Neural progenitor cell (in vitro differentiated cells): ENCODE results near the gene TNP1. TPM values are rescaled to one million over a fixed set of nuclear protein-coding genes. Genes with fewer than 3 reads are reported as not detected.

ENCODE experiments used
- DNase-seq: peaks from one replicate; pipeline ENCODE4 v3.0.0-alpha.2; 2016; ENCODE audit warnings: low spot score
- H2AFZ ChIP-seq: fragments of 200-600 bp; sonication (generic); replicated peaks from 2 replicates; pipeline ENCODE4 v1.6.1; 2016; ENCODE audit warnings: antibody characterized with exemption
- H3F3A ChIP-seq: fragments of 200-600 bp; sonication (generic); 2 replicates; pipeline ENCODE4 v1.6.1; 2016; ENCODE audit warnings: antibody characterized with exemption, low read depth
- H3K27ac ChIP-seq: fragments of 200-600 bp; sonication (generic); 2 replicates; pipeline ENCODE4 v1.5.1; 2016; ENCODE audit warnings: mild to moderate bottlenecking
- H3K27me3 ChIP-seq: fragments of 200-600 bp; sonication (generic); 2 replicates; pipeline ENCODE4 v1.6.1; 2016; ENCODE audit warnings: mild to moderate bottlenecking, moderate library complexity
- H3K36me3 ChIP-seq: fragments of 200-600 bp; sonication (generic); 2 replicates; pipeline ENCODE4 v1.5.1; 2016
- H3K4me1 ChIP-seq: fragments of 200-600 bp; sonication (generic); 2 replicates; pipeline ENCODE4 v1.6.1; 2016; ENCODE audit warnings: mixed run types
- H3K4me2 ChIP-seq: fragments of 200-600 bp; sonication (generic); 2 replicates; pipeline ENCODE4 v1.6.1; 2016
- H3K4me3 ChIP-seq: fragments of 200-600 bp; sonication (generic); 2 replicates; pipeline ENCODE4 v1.5.1; 2016
- H3K79me2 ChIP-seq: fragments of 200-600 bp; sonication (generic); 2 replicates; pipeline ENCODE4 v1.6.1; 2016; ENCODE audit warnings: low read depth
- H3K9ac ChIP-seq: fragments of 200-600 bp; sonication (generic); 2 replicates; pipeline ENCODE4 v1.6.1; 2016
- H3K9me3 ChIP-seq: fragments of 200-600 bp; sonication (generic); 2 replicates; pipeline ENCODE4 v1.5.1; 2016; ENCODE audit warnings: low read depth
- H4K20me1 ChIP-seq: fragments of 200-600 bp; sonication (generic); 2 replicates; pipeline ENCODE4 v1.6.1; 2016; ENCODE audit warnings: low read depth
- H3K27ac Mint-ChIP-seq: 3 replicates; pipeline ENCODE4 v1.8.0; 2021; ENCODE audit warnings: mixed read lengths
- H3K27me3 Mint-ChIP-seq: 2 replicates; pipeline ENCODE4 v1.8.0; 2022; ENCODE audit warnings: low read depth, mild to moderate bottlenecking, inconsistent platforms, moderate library complexity, mixed read lengths; ENCODE audit not compliant: insufficient read depth
- H3K36me3 Mint-ChIP-seq: 3 replicates; pipeline ENCODE4 v1.8.0; 2021; ENCODE audit warnings: mixed read lengths
- H3K4me1 Mint-ChIP-seq: 3 replicates; pipeline ENCODE4 v1.8.0; 2021; ENCODE audit warnings: mixed read lengths
- H3K4me3 Mint-ChIP-seq: 3 replicates; pipeline ENCODE4 v1.8.0; 2021; ENCODE audit warnings: mild to moderate bottlenecking, moderate library complexity, mixed read lengths
- H3K9me3 Mint-ChIP-seq: 3 replicates; pipeline ENCODE4 v1.8.0; 2020; ENCODE audit warnings: mixed read lengths
- EZH2 ChIP-seq: fragments of 200-600 bp; sonication (generic); IDR thresholded peaks from 2 replicates; pipeline ENCODE4 v1.6.1; 2017; ENCODE audit warnings: antibody characterized with exemption, mild to moderate bottlenecking, moderate library complexity
- EZH2phosphoT487 ChIP-seq: fragments of 200-600 bp; sonication (generic); IDR thresholded peaks from 2 replicates; pipeline ENCODE4 v1.6.1; 2017; ENCODE audit warnings: antibody characterized with exemption
- total RNA-seq: library from RNA; depleted of rRNA; stranded (reverse); fragments of >200 nt; gene quantifications from 2 replicates; pipeline ENCODE4 v1.2.3, GENCODE V29; 2015; ENCODE audit warnings: low replicate concordance
- TF ChIP-seq, protein P1 (sequence below): fragments of 200-600 bp; sonication (generic); IDR thresholded peaks from 2 replicates; pipeline ENCODE4 v1.5.1; 2017; ENCODE audit warnings: antibody characterized with exemption, mild to moderate bottlenecking

The TNP1 gene
- total RNA-seq, 1 donor from 2014 or later = not detected

DNA sequence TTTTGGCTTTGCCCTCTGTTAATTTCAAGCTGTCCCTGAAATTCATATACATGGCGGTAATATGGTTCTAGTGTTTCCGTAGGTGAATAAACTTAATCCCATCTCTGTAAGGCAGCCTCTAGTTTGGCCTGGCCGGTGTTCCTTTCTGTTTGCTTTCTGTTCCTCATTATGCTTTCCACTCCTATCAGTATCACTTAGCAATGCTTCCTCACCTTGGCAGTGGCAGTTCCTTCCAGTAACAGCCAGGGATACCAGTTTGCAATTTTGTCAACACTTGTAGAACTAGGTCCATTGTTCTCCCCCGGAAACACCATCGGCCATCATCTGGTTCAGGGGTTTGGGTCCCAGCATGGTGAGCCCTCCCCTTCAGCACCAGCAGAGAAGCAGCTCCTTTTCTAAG lies 18.2 kb upstream of the TNP1 start:
- Histone ChIP-seq H3K36me3 (no peaks in the 10 kb centered on the region), H3K79me2 (no peaks in the 10 kb centered on the region), H4K20me1 (no peaks in the 10 kb centered on the region), H3K4me3 (no peak overlapping the region), H3F3A (no peaks in the 10 kb centered on the region), H3K9me3 (no peaks in the 10 kb centered on the region), H2AFZ (no peak overlapping the region), H3K27me3 (no peaks in the 10 kb centered on the region), H3K27ac (no peak overlapping the region), H3K4me2 (no peak overlapping the region), H3K4me1 (no peaks in the 10 kb centered on the region), H3K9ac (no peak overlapping the region)
- Mint-ChIP-seq H3K27me3 (peaks cover 10% of the 10 kb centered on the region), H3K4me3 (no peak overlapping the region), H3K9me3 (peaks cover 7% of the 10 kb centered on the region), H3K36me3 (no peaks in the 10 kb centered on the region), H3K27ac (no peak overlapping the region), H3K4me1 (peaks cover 2% of the 10 kb centered on the region)
- TF ChIP-seq EZH2 (no peak), EZH2phosphoT487 (no peak)
- TF ChIP-seq, protein P1, sequence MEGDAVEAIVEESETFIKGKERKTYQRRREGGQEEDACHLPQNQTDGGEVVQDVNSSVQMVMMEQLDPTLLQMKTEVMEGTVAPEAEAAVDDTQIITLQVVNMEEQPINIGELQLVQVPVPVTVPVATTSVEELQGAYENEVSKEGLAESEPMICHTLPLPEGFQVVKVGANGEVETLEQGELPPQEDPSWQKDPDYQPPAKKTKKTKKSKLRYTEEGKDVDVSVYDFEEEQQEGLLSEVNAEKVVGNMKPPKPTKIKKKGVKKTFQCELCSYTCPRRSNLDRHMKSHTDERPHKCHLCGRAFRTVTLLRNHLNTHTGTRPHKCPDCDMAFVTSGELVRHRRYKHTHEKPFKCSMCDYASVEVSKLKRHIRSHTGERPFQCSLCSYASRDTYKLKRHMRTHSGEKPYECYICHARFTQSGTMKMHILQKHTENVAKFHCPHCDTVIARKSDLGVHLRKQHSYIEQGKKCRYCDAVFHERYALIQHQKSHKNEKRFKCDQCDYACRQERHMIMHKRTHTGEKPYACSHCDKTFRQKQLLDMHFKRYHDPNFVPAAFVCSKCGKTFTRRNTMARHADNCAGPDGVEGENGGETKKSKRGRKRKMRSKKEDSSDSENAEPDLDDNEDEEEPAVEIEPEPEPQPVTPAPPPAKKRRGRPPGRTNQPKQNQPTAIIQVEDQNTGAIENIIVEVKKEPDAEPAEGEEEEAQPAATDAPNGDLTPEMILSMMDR = no peak
- no peak for DNase-seq

DNA sequence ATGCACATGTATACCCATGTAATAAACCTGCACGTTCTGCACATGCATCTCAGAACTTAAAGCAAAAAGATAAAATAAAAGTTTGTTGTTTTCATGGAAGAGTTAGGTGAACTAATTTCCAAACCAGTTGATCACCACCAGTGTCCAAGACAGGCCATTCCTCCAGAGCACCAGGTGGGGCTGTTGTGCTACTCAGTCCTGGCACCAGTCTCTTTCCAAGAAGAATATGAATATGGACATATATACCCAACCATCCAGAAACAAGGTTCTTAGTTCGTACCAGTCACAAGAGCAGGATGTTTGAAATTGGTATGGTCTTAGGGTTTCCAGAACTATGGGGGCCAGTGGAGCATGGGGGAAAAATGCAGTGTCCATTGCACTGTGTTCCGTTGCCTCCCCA lies 17.2 kb upstream of the TNP1 start:
- Mint-ChIP-seq H3K9me3 (peaks cover 6% of the 10 kb centered on the region), H3K4me1 (peaks cover 2% of the 10 kb centered on the region), H3K36me3 (no peaks in the 10 kb centered on the region), H3K27ac (no peak overlapping the region), H3K4me3 (no peak overlapping the region), H3K27me3 (peaks cover 10% of the 10 kb centered on the region)
- DNase-seq = no peak
- no peak overlapping the region for H3K4me3 ChIP-seq
- H3K4me2 ChIP-seq = no peak overlapping the region
- no peaks in the 10 kb centered on the region for H3K27me3 ChIP-seq
- H2AFZ ChIP-seq = no peak overlapping the region
- no peaks in the 10 kb centered on the region for H3K36me3 ChIP-seq
- no peaks in the 10 kb centered on the region for H3K4me1 ChIP-seq
- no peak overlapping the region for H3K27ac ChIP-seq
- no peak for TF ChIP-seq EZH2phosphoT487
- TF ChIP-seq, protein P1 = no peak
- no peak for TF ChIP-seq EZH2
- no peaks in the 10 kb centered on the region for H3K9me3 ChIP-seq
- H3F3A ChIP-seq = no peaks in the 10 kb centered on the region
- H3K79me2 ChIP-seq = no peaks in the 10 kb centered on the region
- H3K9ac ChIP-seq = no peak overlapping the region
- no peaks in the 10 kb centered on the region for H4K20me1 ChIP-seq

DNA sequence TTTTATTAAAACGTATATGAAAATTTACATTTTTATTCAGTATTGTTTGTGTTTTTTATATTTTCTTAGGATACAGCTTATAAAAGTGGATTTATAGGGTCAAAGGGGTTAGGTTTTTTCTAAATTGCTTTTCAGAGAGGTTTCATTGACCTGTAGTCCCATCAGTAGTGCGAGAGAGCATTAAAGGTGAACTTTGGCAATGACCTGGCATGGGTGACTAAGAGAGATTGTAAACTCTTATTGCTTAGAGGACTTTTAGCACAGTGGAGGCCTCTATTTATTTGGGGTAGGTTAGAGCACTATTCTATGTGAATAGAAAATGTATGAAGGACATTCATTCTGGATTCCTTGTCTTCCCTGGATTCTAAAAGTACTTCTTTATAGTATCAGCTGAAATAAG lies 16.0 kb upstream of the TNP1 start:
- no peak overlapping the region for H3K9ac ChIP-seq
- H3K4me1 Mint-ChIP-seq = peaks cover 2% of the 10 kb centered on the region
- TF ChIP-seq EZH2phosphoT487 (no peak), EZH2 (no peak)
- TF ChIP-seq, protein P1 = no peak

DNA sequence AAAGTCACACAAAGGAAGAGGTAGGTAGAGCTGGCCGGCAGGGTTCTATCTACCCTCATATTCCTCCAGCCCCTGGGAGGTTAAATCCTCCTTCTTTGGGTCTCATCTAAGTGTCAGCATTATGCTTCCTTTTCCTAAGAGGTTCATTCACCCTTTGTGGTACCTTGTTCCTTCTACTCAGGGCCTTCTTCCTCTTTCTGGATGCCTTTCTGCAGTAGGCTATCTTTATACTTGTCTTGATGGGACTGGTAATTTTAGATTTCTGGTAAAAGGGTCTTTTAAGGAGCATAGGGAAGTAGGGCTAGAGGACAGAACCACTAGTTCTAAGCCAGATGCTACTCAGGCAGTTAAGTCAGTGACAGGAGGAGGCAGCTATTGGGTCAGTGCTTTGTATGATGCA lies 13.7 kb upstream of the TNP1 start:
- Histone ChIP-seq H3K36me3 (no peaks in the 10 kb centered on the region), H3K79me2 (no peaks in the 10 kb centered on the region), H3K27ac (no peak overlapping the region), H4K20me1 (no peaks in the 10 kb centered on the region), H3K4me1 (no peaks in the 10 kb centered on the region), H3K4me3 (no peak overlapping the region), H3K27me3 (no peaks in the 10 kb centered on the region), H2AFZ (no peak overlapping the region), H3K4me2 (no peak overlapping the region), H3K9me3 (no peaks in the 10 kb centered on the region), H3K9ac (no peak overlapping the region), H3F3A (no peaks in the 10 kb centered on the region)
- Mint-ChIP-seq H3K36me3 (no peaks in the 10 kb centered on the region), H3K4me1 (peaks cover 2% of the 10 kb centered on the region), H3K4me3 (no peak overlapping the region), H3K9me3 (peaks cover 7% of the 10 kb centered on the region), H3K27ac (no peak overlapping the region), H3K27me3 (peaks cover 2% of the 10 kb centered on the region)
- TF ChIP-seq EZH2phosphoT487 (no peak), EZH2 (no peak)
- TF ChIP-seq, protein P1 = no peak
- no peak for DNase-seq

More for the DNA sequence above, 16.0 kb upstream of the TNP1 start:
- no peaks in the 10 kb centered on the region for H3F3A ChIP-seq
- no peaks in the 10 kb centered on the region for H3K27me3 ChIP-seq
- H3K27ac ChIP-seq = no peak overlapping the region
- no peaks in the 10 kb centered on the region for H3K36me3 Mint-ChIP-seq
- no peaks in the 10 kb centered on the region for H3K4me1 ChIP-seq
- H3K27ac Mint-ChIP-seq = no peak overlapping the region
- H3K36me3 ChIP-seq = no peaks in the 10 kb centered on the region
- no peak overlapping the region for H3K4me3 Mint-ChIP-seq
- H2AFZ ChIP-seq = no peak overlapping the region
- H3K4me2 ChIP-seq = no peak overlapping the region
- DNase-seq = no peak
- no peaks in the 10 kb centered on the region for H3K79me2 ChIP-seq
- no peak overlapping the region for H3K4me3 ChIP-seq
- H4K20me1 ChIP-seq = no peaks in the 10 kb centered on the region
- peaks cover 9% of the 10 kb centered on the region for H3K9me3 Mint-ChIP-seq
- no peaks in the 10 kb centered on the region for H3K9me3 ChIP-seq
- H3K27me3 Mint-ChIP-seq = peaks cover 5% of the 10 kb centered on the region
